NCI-H2196 (cell line): ENCODE data around the gene ATOX1.

ENCODE experiments used
- DNase-seq: peaks from one replicate; lab custom pipeline; 2025; ENCODE audit not compliant: unreplicated experiment; lab: John Stamatoyannopoulos, UW

ATOX1 gene

GRCh38 chr5:151770383-151771258, 12.2 kb upstream of the ATOX1 start:
- DNase-seq: peak; percentile 47

GRCh38 chr5:151766975-151767374, 8.5 kb upstream of the ATOX1 start:
- no peak for DNase-seq

GRCh38 chr5:151764801-151765200, 6.4 kb upstream of the ATOX1 start:
- no peak for DNase-seq

GRCh38 chr5:151758141-151758429, 346 bp downstream of the ATOX1 start:
- DNase-seq: no peak

- peak; percentile 32 for DNase-seq
Observed at GRCh38 chr5:151757233-151758140, 944 bp downstream of the ATOX1 start.

GRCh38 chr5:151755383-151755782, 3.0 kb downstream of the ATOX1 start:
- no peak for DNase-seq

- DNase-seq: no peak
Observed at GRCh38 chr5:151751593-151751992, 6.8 kb downstream of the ATOX1 start.

GRCh38 chr5:151751091-151751490, 7.3 kb downstream of the ATOX1 start:
- DNase-seq: no peak

GRCh38 chr5:151750121-151750520, 8.3 kb downstream of the ATOX1 start:
- no peak for DNase-seq

- no peak for DNase-seq
Observed at GRCh38 chr5:151745071-151745705, 13.2 kb downstream of the ATOX1 start.

- no peak for DNase-seq
Observed at GRCh38 chr5:151743530-151743929, 14.9 kb downstream of the ATOX1 start.

GRCh38 chr5:151742870-151743294, 15.5 kb downstream of the ATOX1 start:
- peak; percentile 29 for DNase-seq

GRCh38 chr5:151741678-151742423, 16.6 kb downstream of the ATOX1 start:
- DNase-seq: no peak

GRCh38 chr5:151740958-151741373, 17.5 kb downstream of the ATOX1 start:
- DNase-seq: no peak

- peak; percentile 49 for DNase-seq
Observed at GRCh38 chr5:151740336-151740942, 18.0 kb downstream of the ATOX1 start.

GRCh38 chr5:151739939-151740335, 18.5 kb downstream of the ATOX1 start:
- DNase-seq: no peak

- DNase-seq: no peak
Observed at GRCh38 chr5:151739395-151739794, 19.0 kb downstream of the ATOX1 start.

GRCh38 chr5:151738125-151738848, 20.1 kb downstream of the ATOX1 start:
- DNase-seq: no peak

- no peak for DNase-seq
Observed at GRCh38 chr5:151737431-151737830, 21.0 kb downstream of the ATOX1 start.

- DNase-seq: no peak
Observed at GRCh38 chr5:151735646-151736045, 22.8 kb downstream of the ATOX1 start.
